NCI-H1694 treated with DMSO at 0.1 percent for 48 hours (cell line): ENCODE results near the gene SAMD14.
A peak's percentile ranks its signal among the peaks of the same experiment; 100 is the strongest.

ENCODE experiments used
- DNase-seq: peaks from one replicate; lab custom pipeline; 2025; lab: John Stamatoyannopoulos, UW

The SAMD14 gene

GRCh38 chr17:50129728-50130558 lies at the start of gene SAMD14:
Gene SAMD14 (minus strand): TSS chr17:50130160. CDS start chr17:50124959, 5,201 bp downstream.
- DNase-seq = no peak

- DNase-seq = no peak
These were observed 48.2 kb upstream of the SAMD14 start for GRCh38 chr17:50177983-50178834.

GRCh38 chr17:50177476-50177875 lies 47.5 kb upstream of the SAMD14 start:
- DNase-seq = no peak

- DNase-seq = no peak
These were observed 46.8 kb upstream of the SAMD14 start for GRCh38 chr17:50176559-50177357.

- no peak for DNase-seq
These were observed 45.3 kb upstream of the SAMD14 start for GRCh38 chr17:50175035-50175807.

- DNase-seq = no peak
These were observed 44.5 kb upstream of the SAMD14 start for GRCh38 chr17:50174444-50174843.

GRCh38 chr17:50173335-50173941 lies 43.5 kb upstream of the SAMD14 start:
- DNase-seq = no peak

GRCh38 chr17:50172936-50173334 lies 43.0 kb upstream of the SAMD14 start:
- DNase-seq = no peak

GRCh38 chr17:50172130-50172529 lies 42.2 kb upstream of the SAMD14 start:
- DNase-seq = no peak

- no peak for DNase-seq
These were observed 41.6 kb upstream of the SAMD14 start for GRCh38 chr17:50171371-50172071.

GRCh38 chr17:50170662-50171370 lies 40.9 kb upstream of the SAMD14 start:
- DNase-seq = no peak

GRCh38 chr17:50169881-50170459 lies 40.0 kb upstream of the SAMD14 start:
- no peak for DNase-seq

GRCh38 chr17:50169121-50169764 lies 39.3 kb upstream of the SAMD14 start:
- DNase-seq = peak; percentile 65

GRCh38 chr17:50168319-50168718 lies 38.4 kb upstream of the SAMD14 start:
- DNase-seq = no peak

GRCh38 chr17:50167371-50167770 lies 37.4 kb upstream of the SAMD14 start:
- DNase-seq = no peak

GRCh38 chr17:50166518-50167181 lies 36.7 kb upstream of the SAMD14 start:
- DNase-seq = no peak

GRCh38 chr17:50165867-50166517 lies 36.0 kb upstream of the SAMD14 start, which contains the start of gene SGCA:
Gene SGCA (plus strand): TSS chr17:50166005. CDS start chr17:50166041, 36 bp downstream.
- DNase-seq = no peak

- DNase-seq = no peak
These were observed 35.5 kb upstream of the SAMD14 start for GRCh38 chr17:50165466-50165865.
